ENCODE measurements around the gene ZNF234. TPM values are rescaled to one million over a fixed set of nuclear protein-coding genes. Genes with fewer than 3 reads are reported as not detected.
A peak's percentile ranks its signal among the peaks of the same experiment; 100 is the strongest.
"Not testable (repeated sequence)": the region's sequence is repeated elsewhere in the genome, so short reads cannot be mapped to it uniquely, and the experiment has no call there.

The ZNF234 gene
- total RNA-seq, 4 donors from 2014 or later, result 6.7 to 9.3 (median 7.1) TPM

GRCh38 chr19:44202470-44202869, 61.1 kb downstream of the ZNF234 start:
- Histone ChIP-seq H3K36me3 (no peaks in the 10 kb centered on the region), H3K4me3 (no peak overlapping the region), H3K27me3 (no peaks in the 10 kb centered on the region), H3K4me1 (no peaks in the 10 kb centered on the region), H3K9me3 (peaks cover 0 to 20% (median 0%) of the 10 kb centered on the region in 3 donors), H3K27ac (no peak overlapping the region)
- 83% methylated on average over 1 of the region's 1 CpG for WGBS, 2 donors (ENCODE audit: low coverage in 1 of 2)
- no peak for ATAC-seq
- TF ChIP-seq EP300 (IDR thresholded peaks at IDR 0.05) (no peak), POLR2A (IDR thresholded peaks at IDR 0.05) (no peak), POLR2AphosphoS5 (IDR thresholded peaks at IDR 0.05) (no peak), CTCF (IDR thresholded peaks at IDR 0.05) (no peak)

GRCh38 chr19:44202974-44203373, 61.6 kb downstream of the ZNF234 start:
- Histone ChIP-seq H3K4me1 (no peaks in the 10 kb centered on the region), H3K36me3 (no peaks in the 10 kb centered on the region), H3K4me3 (no peak overlapping the region), H3K27me3 (no peaks in the 10 kb centered on the region), H3K9me3 (peaks cover 0 to 20% (median 0%) of the 10 kb centered on the region in 3 donors), H3K27ac (no peak overlapping the region)
- ATAC-seq, result no peak
- TF ChIP-seq EP300 (IDR thresholded peaks at IDR 0.05) (no peak), POLR2AphosphoS5 (IDR thresholded peaks at IDR 0.05) (no peak)
- 93% methylated on average over 2 of the region's 2 CpGs; no CpG with 5 or more reads in 1 of the 2 donors for WGBS, 2 donors (ENCODE audit: low coverage in 1 of 2)

- ATAC-seq, H3K27ac ChIP-seq, H3K4me3 ChIP-seq, H3K4me1 ChIP-seq, H3K36me3 ChIP-seq, H3K27me3 ChIP-seq: not testable (repeated sequence)
- H3K9me3 ChIP-seq, result peaks cover 0 to 20% (median 0%) of the 10 kb centered on the region in 3 donors
- no CpG with 5 or more reads among the region's 31 CpGs for WGBS, 2 donors (ENCODE audit: low coverage in 1 of 2)
Measured at GRCh38 chr19:44203877-44204276, 62.5 kb downstream of the ZNF234 start.

- ATAC-seq, result no peak
- H3K9me3 ChIP-seq, result peaks cover 0 to 11% (median 0%) of the 10 kb centered on the region in 3 donors
- H3K27ac ChIP-seq, result no peak overlapping the region
- no peaks in the 10 kb centered on the region for H3K27me3 ChIP-seq
- H3K4me3 ChIP-seq, result no peak overlapping the region
- no peaks in the 10 kb centered on the region for H3K36me3 ChIP-seq
- TF ChIP-seq POLR2AphosphoS5 (IDR thresholded peaks at IDR 0.05) (no peak), CTCF (IDR thresholded peaks at IDR 0.05) (no peak), EP300 (IDR thresholded peaks at IDR 0.05) (no peak), POLR2A (IDR thresholded peaks at IDR 0.05) (no peak)
- 88 to 100% methylated on average over 1 to 2 of the region's 2 CpGs for WGBS, 2 donors (ENCODE audit: low coverage in 1 of 2)
- H3K4me1 ChIP-seq, result no peaks in the 10 kb centered on the region
Measured at GRCh38 chr19:44204772-44205171, 63.4 kb downstream of the ZNF234 start.

- Histone ChIP-seq H3K36me3 (no peaks in the 10 kb centered on the region), H3K27ac (peak overlapping the region; percentile 80 to 90 (median 84))
- WGBS, 2 donors (ENCODE audit: low coverage in 1 of 2), result 0 to 5% methylated on average over 6 to 17 of the region's 26 CpGs
Measured at GRCh38 chr19:44207126-44207803, 65.9 kb downstream of the ZNF234 start.

More at GRCh38 chr19:44207126-44207803, 65.9 kb downstream of the ZNF234 start:
- H3K9me3 ChIP-seq, result peaks cover 0 to 7% (median 0%) of the 10 kb centered on the region in 3 donors
- H3K4me3 ChIP-seq, result peak overlapping the region; percentile 67 to 94
- H3K27me3 ChIP-seq, result no peaks in the 10 kb centered on the region
- TF ChIP-seq EP300 (IDR thresholded peaks at IDR 0.05) (no peak), POLR2AphosphoS5 (IDR thresholded peaks at IDR 0.05) (peak; percentile 68)
- ATAC-seq, result peak; percentile 88
- H3K4me1 ChIP-seq, result peaks cover 0 to 4% (median 0%) of the 10 kb centered on the region in 3 donors

Other genes starting within 250 kb of the ZNF234 start
- 10 to 100 TPM in 3 of 4 donors, 1 to 10 TPM in 1; 9.7 to 16.7 (median 12.0) TPM for gene ZNF45, start 206.3 kb upstream of the ZNF234 start, total RNA-seq
- gene ZNF221, start 190.3 kb upstream of the ZNF234 start, total RNA-seq, result 10 to 100 TPM in 1 of 4 donors, 1 to 10 TPM in 3; 4.2 to 14.3 (median 6.2) TPM
- 1 to 10 TPM; 6.2 to 6.9 (median 6.4) TPM for gene ZNF155, start 157.4 kb upstream of the ZNF234 start, total RNA-seq
- gene ZNF230, start 138.6 kb upstream of the ZNF234 start, total RNA-seq, result 1 to 10 TPM; 2.8 to 6.1 (median 3.7) TPM
- 1 to 10 TPM; 2.0 to 4.9 (median 2.5) TPM for gene ZNF222, start 116.2 kb upstream of the ZNF234 start, total RNA-seq
- gene ZNF223, start 89.5 kb upstream of the ZNF234 start, total RNA-seq, result 1 to 10 TPM; 2.3 to 5.5 (median 4.4) TPM
- 1 to 10 TPM; 2.0 to 2.5 (median 2.4) TPM for gene ZNF284, start 69.4 kb upstream of the ZNF234 start, total RNA-seq
- 10 to 100 TPM; 12.5 to 33.0 (median 16.8) TPM for gene ZNF224, start 47.2 kb upstream of the ZNF234 start, total RNA-seq
- 1 to 10 TPM; 4.3 to 4.5 (median 4.4) TPM for gene ZNF225, start 28.2 kb upstream of the ZNF234 start, total RNA-seq
- gene ZNF226, start 23.5 kb downstream of the ZNF234 start, total RNA-seq, result 10 to 100 TPM; 14.7 to 28.2 (median 20.5) TPM
- 10 to 100 TPM; 10.6 to 19.3 (median 14.7) TPM for gene ZNF227, start 71.0 kb downstream of the ZNF234 start, total RNA-seq
- 1 to 10 TPM in 3 of 4 donors, under 1 TPM in 1; 0.37 to 1.9 (median 1.4) TPM for gene ZNF233, start 118.3 kb downstream of the ZNF234 start, total RNA-seq
- gene ZNF235, start 163.5 kb downstream of the ZNF234 start, total RNA-seq, result 10 to 100 TPM in 1 of 4 donors, 1 to 10 TPM in 3; 5.6 to 15.6 (median 7.9) TPM
- 10 to 100 TPM in 1 of 4 donors, 1 to 10 TPM in 3; 4.3 to 10.9 (median 5.1) TPM for gene ZNF112, start 215.1 kb downstream of the ZNF234 start, total RNA-seq

Data from gastroesophageal sphincter (tissue), 4 donors.